Keratinocyte (primary cell): ENCODE data around the gene IRX4. TPM values are rescaled to one million over a fixed set of nuclear protein-coding genes. Genes with fewer than 3 reads are reported as not detected.

Source experiments
- DNase-seq: peaks from one replicate; pipeline ENCODE4 v3.0.0-alpha.2; 2011; ENCODE audit warnings: low read depth, missing footprints, low spot score
- FAIRE-seq: peaks from 2 replicates; lab custom pipeline; 2011; peaks lifted over from hg19 to GRCh38; lab: Jason Lieb, UNC
- H2AFZ ChIP-seq: 2 replicates; pipeline ENCODE4 v1.6.0; 2012; ENCODE audit warnings: low read length, control low read depth, inconsistent platforms; ENCODE audit not compliant: control insufficient read depth
- H3K27ac ChIP-seq: 2 replicates; pipeline ENCODE4 v1.5.1; 2011; ENCODE audit warnings: low read length; ENCODE audit not compliant: control insufficient read depth, insufficient read depth
- H3K27me3 ChIP-seq: 3 replicates; pipeline ENCODE4 v1.6.0; 2011; ENCODE audit warnings: low read length; ENCODE audit not compliant: control insufficient read depth, insufficient read depth; ENCODE audit errors: extremely low read depth
- H3K36me3 ChIP-seq, 2 experiments: 2 replicates in 1 of 2; 3 replicates in 1 of 2; pipeline ENCODE4 v1.5.1; 2011; ENCODE audit warnings: low read length in 2 of 2, mild to moderate bottlenecking in 1 of 2; ENCODE audit not compliant: control insufficient read depth in 2 of 2, insufficient read depth in 2 of 2; ENCODE audit errors: extremely low read depth in 1 of 2
- H3K4me1 ChIP-seq: 3 replicates; pipeline ENCODE4 v1.5.1; 2011; ENCODE audit warnings: low read length; ENCODE audit not compliant: control insufficient read depth, insufficient read depth; ENCODE audit errors: extremely low read depth
- H3K4me2 ChIP-seq: 3 replicates; pipeline ENCODE4 v1.6.0; 2011; ENCODE audit warnings: low read depth, low read length; ENCODE audit not compliant: control insufficient read depth, insufficient read depth; ENCODE audit errors: extremely low read depth
- H3K4me3 ChIP-seq, 3 experiments: fragments of 200-600 bp in 1 of 3; sonication (generic) in 1 of 3; 2 replicates in 2 of 3; 3 replicates in 1 of 3; pipeline ENCODE4 v1.5.1; 2011 to 2016; ENCODE audit warnings: low read length in 3 of 3, mild to moderate bottlenecking in 3 of 3, control low read depth in 2 of 3, inconsistent platforms in 1 of 3, low read depth in 1 of 3, mixed read lengths in 1 of 3, mixed run types in 1 of 3, moderate library complexity in 1 of 3; ENCODE audit not compliant: control insufficient read depth in 2 of 3, insufficient read depth in 2 of 3; ENCODE audit errors: extremely low read depth in 1 of 3
- H3K79me2 ChIP-seq: 2 replicates; pipeline ENCODE4 v1.6.0; 2012; ENCODE audit warnings: low read length; ENCODE audit not compliant: control insufficient read depth, insufficient read depth
- H3K9ac ChIP-seq: 3 replicates; pipeline ENCODE4 v1.6.0; 2011; ENCODE audit warnings: low read length; ENCODE audit not compliant: control insufficient read depth, insufficient read depth; ENCODE audit errors: extremely low read depth
- H3K9me1 ChIP-seq: 3 replicates; pipeline ENCODE4 v1.6.0; 2011; ENCODE audit warnings: low read length; ENCODE audit not compliant: control insufficient read depth, insufficient read depth; ENCODE audit errors: extremely low read depth
- H3K9me3 ChIP-seq: 2 replicates; pipeline ENCODE4 v1.5.1; 2012; ENCODE audit warnings: low read depth, low read length; ENCODE audit not compliant: control insufficient read depth
- H4K20me1 ChIP-seq: 3 replicates; pipeline ENCODE4 v1.6.0; 2011; ENCODE audit warnings: low read length; ENCODE audit not compliant: control insufficient read depth, insufficient read depth; ENCODE audit errors: extremely low read depth
- CTCF ChIP-seq, 3 experiments: IDR thresholded peaks in 1 of 3; conservative IDR thresholded peaks in 1 of 3; optimal IDR thresholded peaks in 1 of 3; 2 replicates in 2 of 3; 3 replicates in 1 of 3; pipeline versions ENCODE3 to v1.5.1; 2011; ENCODE audit warnings: low read length in 3 of 3, mild to moderate bottlenecking in 3 of 3, moderate library complexity in 2 of 3, control low read depth in 1 of 3, inconsistent platforms in 1 of 3; ENCODE audit not compliant: insufficient read depth in 2 of 3; ENCODE audit errors: extremely low read depth in 1 of 3
- EZH2 ChIP-seq: IDR thresholded peaks from one replicate; pipeline ENCODE4 v1.6.1; 2012; ENCODE audit warnings: inconsistent platforms, mild to moderate bottlenecking, low read length, moderate library complexity
- dilution Hi-C: fragments of 300-500 bp; cut with MboI; formaldehyde crosslinking; loops from one replicate; pipeline ENCODE4 v1.7.0; 2020; ENCODE audit warnings: low sequenced_read_pairs; ENCODE audit not compliant: extremely low pct_ligation_motif_present
- polyA plus RNA-seq, 5 experiments: library from polyadenylated mRNA; depleted of rRNA in 3 of 5; stranded (reverse) in 3 of 5; stranded (forward) in 1 of 5; unstranded in 1 of 5; fragments of >200 nt; gene quantifications; 1 replicate in 1 of 5; 2 replicates in 3 of 5; 3 replicates in 1 of 5; pipeline versions ENCODE4 v1.2.1 to v1.2.3, GENCODE V29; 2011 to 2012; ENCODE audit warnings: missing spikeins in 2 of 5, low read depth in 1 of 5, low replicate concordance in 1 of 5

Gene IRX4
- polyA plus RNA-seq, 1 donor (not counting 4 experiments of a cell fraction or from before 2014, with no cell fraction given) = 18.2 TPM

GRCh38 chr5:1875281-1875842 is 7.4 kb downstream of the IRX4 start:
- no peaks in the 10 kb centered on the region for H3K4me1 ChIP-seq
- no peak overlapping the region for H3K4me3 ChIP-seq
- no peak overlapping the region for H3K4me2 ChIP-seq
- H3K79me2 ChIP-seq = peaks cover 3% of the 10 kb centered on the region
- no peaks in the 10 kb centered on the region for H3K9me1 ChIP-seq
- TF ChIP-seq CTCF (optimal IDR thresholded peaks at IDR 0.05 in 1 of 3, IDR thresholded peaks at IDR 0.05 in 1 of 3, conservative IDR thresholded peaks at IDR 0.05 in 1 of 3; ENCODE audit: extremely low read depth in 1 of 3, insufficient read depth in 2 of 3, low read length in 3 of 3) (no peak), EZH2 (no peak)
- peaks cover 10 to 18% of the 10 kb centered on the region in 2 experiments for H3K36me3 ChIP-seq
- H4K20me1 ChIP-seq = no peaks in the 10 kb centered on the region
- no peak overlapping the region for H2AFZ ChIP-seq
- FAIRE-seq = no peak
- no peak overlapping the region for H3K9ac ChIP-seq
- DNase-seq = no peak
- peaks cover 2% of the 10 kb centered on the region for H3K9me3 ChIP-seq
- no peak overlapping the region for H3K27ac ChIP-seq
- dilution Hi-C loops = no loop called here
- H3K27me3 ChIP-seq = no peaks in the 10 kb centered on the region

GRCh38 chr5:1874771-1875220 is 7.9 kb downstream of the IRX4 start:
- Histone ChIP-seq H3K9me3 (peaks cover 2% of the 10 kb centered on the region), H3K9me1 (no peaks in the 10 kb centered on the region), H2AFZ (no peak overlapping the region), H3K79me2 (no peaks in the 10 kb centered on the region), H3K9ac (no peak overlapping the region), H4K20me1 (no peaks in the 10 kb centered on the region), H3K4me3 (no peak overlapping the region), H3K4me1 (no peaks in the 10 kb centered on the region), H3K4me2 (no peak overlapping the region), H3K36me3 (peaks cover 8 to 13% of the 10 kb centered on the region in 2 experiments), H3K27me3 (no peaks in the 10 kb centered on the region), H3K27ac (no peak overlapping the region)
- DNase-seq (no peak), FAIRE-seq (no peak)
- dilution Hi-C loops = no loop called here
- no peak for TF ChIP-seq CTCF (optimal IDR thresholded peaks at IDR 0.05 in 1 of 3, IDR thresholded peaks at IDR 0.05 in 1 of 3, conservative IDR thresholded peaks at IDR 0.05 in 1 of 3; ENCODE audit: extremely low read depth in 1 of 3, insufficient read depth in 2 of 3, low read length in 3 of 3)
- TF ChIP-seq EZH2 = no peak
